ENCODE results near the gene CPM.

The CPM gene

GRCh38 chr12:68976395-68976841 is 43.4 kb upstream of the CPM start:
- no peak for DNase-seq (ENCODE audit: low spot score)
- no peak overlapping the region for H3K27ac ChIP-seq
- no peak overlapping the region for H3K4me3 ChIP-seq
- TF ChIP-seq CTCF (IDR thresholded peaks at IDR 0.05) = no peak

GRCh38 chr12:68975811-68976210 is 42.8 kb upstream of the CPM start:
- DNase-seq (ENCODE audit: low spot score) = no peak
- no peak overlapping the region for H3K4me3 ChIP-seq
- no peak for TF ChIP-seq CTCF (IDR thresholded peaks at IDR 0.05)
- no peak overlapping the region for H3K27ac ChIP-seq

GRCh38 chr12:68972595-68972994 is 39.6 kb upstream of the CPM start:
- no peak for TF ChIP-seq CTCF (IDR thresholded peaks at IDR 0.05)
- no peak for DNase-seq (ENCODE audit: low spot score)
- Histone ChIP-seq H3K4me3 (no peak overlapping the region), H3K27ac (no peak overlapping the region)

GRCh38 chr12:68971404-68971803 is 38.4 kb upstream of the CPM start:
- no peak for TF ChIP-seq CTCF (IDR thresholded peaks at IDR 0.05)
- DNase-seq (ENCODE audit: low spot score) = no peak
- Histone ChIP-seq H3K27ac (no peak overlapping the region), H3K4me3 (no peak overlapping the region)

DNA sequence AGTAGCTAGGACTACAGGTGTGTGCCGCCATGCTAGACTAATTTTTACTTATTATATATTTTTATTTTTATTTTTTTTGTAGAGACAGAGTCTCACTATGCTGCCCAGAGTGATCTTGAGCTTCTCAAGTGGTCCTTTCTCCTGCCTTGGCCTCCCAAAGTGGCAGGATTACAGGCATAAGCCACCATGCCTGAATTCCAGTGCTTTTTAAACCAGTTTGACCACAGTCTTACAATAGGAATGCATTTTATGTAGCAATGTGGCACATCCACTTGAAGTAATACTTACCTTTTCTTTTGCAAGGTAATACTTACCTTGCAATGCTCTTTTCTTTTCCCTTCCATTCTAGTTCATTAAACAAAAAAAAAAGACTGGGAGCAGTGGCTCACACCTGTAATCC is 38.0 kb upstream of the CPM start:
- Histone ChIP-seq H3K27ac (no peak overlapping the region), H3K4me3 (no peak overlapping the region)
- no peak for DNase-seq (ENCODE audit: low spot score)
- no peak for TF ChIP-seq CTCF (IDR thresholded peaks at IDR 0.05)

GRCh38 chr12:68970306-68970705 is 37.3 kb upstream of the CPM start:
- H3K27ac ChIP-seq = no peak overlapping the region
- no peak for TF ChIP-seq CTCF (IDR thresholded peaks at IDR 0.05)
- no peak overlapping the region for H3K4me3 ChIP-seq
- DNase-seq (ENCODE audit: low spot score) = no peak

DNA sequence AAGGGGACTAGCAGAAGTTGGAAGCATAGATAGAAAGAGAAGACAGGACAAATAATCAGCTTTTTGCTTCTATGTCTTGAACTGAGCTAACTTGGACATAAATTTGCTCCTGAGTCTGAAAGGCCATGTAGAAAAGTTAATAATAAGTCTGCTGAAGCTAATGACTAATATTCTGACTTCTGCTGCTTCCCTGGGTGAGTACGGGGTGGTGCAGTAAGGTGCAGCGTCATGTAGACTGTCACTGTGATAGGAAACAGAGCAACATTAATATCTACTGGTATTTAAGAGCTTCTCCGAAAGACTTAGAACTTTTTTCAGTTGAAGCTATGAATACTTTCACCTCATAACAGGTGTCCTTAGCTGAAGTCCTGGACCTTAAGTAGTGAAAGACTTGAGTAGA is 34.1 kb upstream of the CPM start:
- no peak overlapping the region for H3K27ac ChIP-seq
- no peak for TF ChIP-seq CTCF (IDR thresholded peaks at IDR 0.05)
- no peak overlapping the region for H3K4me3 ChIP-seq
- no peak for DNase-seq (ENCODE audit: low spot score)
